ENCODE measurements around the gene TRAPPC3L. TPM values are rescaled to one million over a fixed set of nuclear protein-coding genes. Genes with fewer than 3 reads are reported as not detected.
A peak's percentile ranks its signal among the peaks of the same experiment; 100 is the strongest.

TRAPPC3L gene
- total and polyA plus RNA-seq, 2 of the 13 experiments (the other 11 are each of a cell fraction or from before 2014, with no cell fraction given): not detected

GRCh38 chr6:116570856-116571682 is 25.6 kb upstream of the TRAPPC3L start, which contains the start of gene RWDD1 (continued):
- TF ChIP-seq, protein P1, sequence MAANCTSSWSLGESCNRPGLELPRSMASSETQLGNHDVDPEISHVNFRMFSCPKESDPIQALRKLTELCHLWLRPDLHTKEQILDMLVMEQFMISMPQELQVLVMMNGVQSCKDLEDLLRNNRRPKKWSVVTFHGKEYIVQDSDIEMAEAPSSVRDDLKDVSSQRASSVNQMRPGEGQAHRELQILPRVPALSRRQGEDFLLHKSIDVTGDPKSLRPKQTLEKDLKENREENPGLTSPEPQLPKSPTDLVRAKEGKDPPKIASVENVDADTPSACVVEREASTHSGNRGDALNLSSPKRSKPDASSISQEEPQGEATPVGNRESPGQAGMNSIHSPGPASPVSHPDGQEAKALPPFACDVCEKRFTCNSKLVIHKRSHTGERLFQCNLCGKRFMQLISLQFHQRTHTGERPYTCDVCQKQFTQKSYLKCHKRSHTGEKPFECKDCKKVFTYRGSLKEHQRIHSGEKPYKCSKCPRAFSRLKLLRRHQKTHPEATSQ (CRISPR knock-in tag; IDR thresholded peaks at IDR 0.05; ENCODE audit: borderline replicate concordance): peak; percentile 93
- TF ChIP-seq MAFG (CRISPR knock-in tag; IDR thresholded peaks at IDR 0.05) (no peak), ZNF343 (CRISPR knock-in tag; IDR thresholded peaks at IDR 0.05) (peak; percentile 94; the same call in 1 of the 2 replicates), ZNF570 (CRISPR knock-in tag; IDR thresholded peaks at IDR 0.05; ENCODE audit: borderline replicate concordance) (peak; percentile 84; the same call in 1 of the 2 replicates), JUN (CRISPR knock-in tag; IDR thresholded peaks at IDR 0.05) (peak; percentile 42; the same call in 1 of the 2 replicates), ATRX (CRISPR knock-in tag; IDR thresholded peaks at IDR 0.05; ENCODE audit: borderline replicate concordance) (no peak), CSRNP1 (CRISPR knock-in tag; IDR thresholded peaks at IDR 0.05) (peak; percentile 95), EP300 (IDR thresholded peaks at IDR 0.05; ENCODE audit: low read depth in 2 of 2, low read length in 2 of 2) (peak; percentile 35 to 43; a peak in 3 of 4 replicates), EP300 (CRISPR knock-in tag; IDR thresholded peaks at IDR 0.05; ENCODE audit: borderline replicate concordance) (peak; percentile 41), MLX (CRISPR knock-in tag; IDR thresholded peaks at IDR 0.05) (peak; percentile 20; the same call in 1 of the 2 replicates), THAP7 (CRISPR knock-in tag; IDR thresholded peaks at IDR 0.05) (no peak), IRX3 (CRISPR knock-in tag; IDR thresholded peaks at IDR 0.05; ENCODE audit: borderline replicate concordance, low read depth) (peak; percentile 90), ZBTB3 (CRISPR knock-in tag; IDR thresholded peaks at IDR 0.05; ENCODE audit: borderline replicate concordance, low read depth) (peak; percentile 95), RXRA (CRISPR knock-in tag; IDR thresholded peaks at IDR 0.05) (peak; percentile 89), BCL3 (CRISPR knock-in tag; IDR thresholded peaks at IDR 0.05) (peak; percentile 95; the same call in 1 of the 2 replicates)
- TF ChIP-seq, protein P2, sequence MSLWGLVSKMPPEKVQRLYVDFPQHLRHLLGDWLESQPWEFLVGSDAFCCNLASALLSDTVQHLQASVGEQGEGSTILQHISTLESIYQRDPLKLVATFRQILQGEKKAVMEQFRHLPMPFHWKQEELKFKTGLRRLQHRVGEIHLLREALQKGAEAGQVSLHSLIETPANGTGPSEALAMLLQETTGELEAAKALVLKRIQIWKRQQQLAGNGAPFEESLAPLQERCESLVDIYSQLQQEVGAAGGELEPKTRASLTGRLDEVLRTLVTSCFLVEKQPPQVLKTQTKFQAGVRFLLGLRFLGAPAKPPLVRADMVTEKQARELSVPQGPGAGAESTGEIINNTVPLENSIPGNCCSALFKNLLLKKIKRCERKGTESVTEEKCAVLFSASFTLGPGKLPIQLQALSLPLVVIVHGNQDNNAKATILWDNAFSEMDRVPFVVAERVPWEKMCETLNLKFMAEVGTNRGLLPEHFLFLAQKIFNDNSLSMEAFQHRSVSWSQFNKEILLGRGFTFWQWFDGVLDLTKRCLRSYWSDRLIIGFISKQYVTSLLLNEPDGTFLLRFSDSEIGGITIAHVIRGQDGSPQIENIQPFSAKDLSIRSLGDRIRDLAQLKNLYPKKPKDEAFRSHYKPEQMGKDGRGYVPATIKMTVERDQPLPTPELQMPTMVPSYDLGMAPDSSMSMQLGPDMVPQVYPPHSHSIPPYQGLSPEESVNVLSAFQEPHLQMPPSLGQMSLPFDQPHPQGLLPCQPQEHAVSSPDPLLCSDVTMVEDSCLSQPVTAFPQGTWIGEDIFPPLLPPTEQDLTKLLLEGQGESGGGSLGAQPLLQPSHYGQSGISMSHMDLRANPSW (CRISPR knock-in tag; IDR thresholded peaks at IDR 0.05; ENCODE audit: borderline replicate concordance): peak; percentile 92
- TF ChIP-seq, protein P3, sequence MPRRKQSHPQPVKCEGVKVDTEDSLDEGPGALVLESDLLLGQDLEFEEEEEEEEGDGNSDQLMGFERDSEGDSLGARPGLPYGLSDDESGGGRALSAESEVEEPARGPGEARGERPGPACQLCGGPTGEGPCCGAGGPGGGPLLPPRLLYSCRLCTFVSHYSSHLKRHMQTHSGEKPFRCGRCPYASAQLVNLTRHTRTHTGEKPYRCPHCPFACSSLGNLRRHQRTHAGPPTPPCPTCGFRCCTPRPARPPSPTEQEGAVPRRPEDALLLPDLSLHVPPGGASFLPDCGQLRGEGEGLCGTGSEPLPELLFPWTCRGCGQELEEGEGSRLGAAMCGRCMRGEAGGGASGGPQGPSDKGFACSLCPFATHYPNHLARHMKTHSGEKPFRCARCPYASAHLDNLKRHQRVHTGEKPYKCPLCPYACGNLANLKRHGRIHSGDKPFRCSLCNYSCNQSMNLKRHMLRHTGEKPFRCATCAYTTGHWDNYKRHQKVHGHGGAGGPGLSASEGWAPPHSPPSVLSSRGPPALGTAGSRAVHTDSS (CRISPR knock-in tag; conservative IDR thresholded peaks at IDR 0.05): peak; percentile 95; the same call in 1 of the 2 replicates

All from HepG2 (cell line).